IMR-90 (cell line): ENCODE results near the gene THBS4. TPM values are rescaled to one million over a fixed set of nuclear protein-coding genes. Genes with fewer than 3 reads are reported as not detected.

Source experiments
- ATAC-seq: fragments of 200-7000 bp; cut with Tn5 transposase; 2 replicates; pipeline ENCODE4 v1.9.1; 2020; ENCODE audit warnings: low read depth, mild to moderate bottlenecking, moderate library complexity
- BruUV-seq: library from RNA; stranded (reverse); fragments of 400-500 nt; replicated peaks from 2 replicates; lab custom pipeline; 2021; lab: Mats Ljungman, UMichigan
- CTCF ChIA-PET: fragments of 300-600 bp; formaldehyde crosslinking; extraction: SDS; loops from one replicate; lab custom pipeline; 2021; ENCODE audit warnings: antibody characterized with exemption; lab: Yijun Ruan, JAX
- POLR2A ChIA-PET: fragments of 300-600 bp; sonication (Branson Sonifier 250); formaldehyde crosslinking; loops from one replicate; lab custom pipeline; 2022; ENCODE audit warnings: antibody characterized with exemption; ENCODE audit not compliant: unreplicated experiment; lab: Charles Lee
- DNase-seq: peaks from one replicate; pipeline ENCODE4 v3.0.0; 2013
- H2AFZ ChIP-seq: replicated peaks from 2 replicates; pipeline ENCODE3; 2013; ENCODE audit warnings: low read length, mild to moderate bottlenecking; ENCODE audit not compliant: poor library complexity
- H2AK5ac ChIP-seq: 2 replicates; pipeline ENCODE4 v1.6.1; 2013; ENCODE audit warnings: low read depth, low read length, inconsistent platforms
- H2AK9ac ChIP-seq: replicated peaks from 2 replicates; pipeline ENCODE3; 2013; ENCODE audit warnings: mild to moderate bottlenecking, low read depth, low read length, moderate library complexity; ENCODE audit not compliant: poor library complexity
- H2BK120ac ChIP-seq: 2 replicates; pipeline ENCODE4 v1.6.1; 2013; ENCODE audit warnings: low read depth, low read length, inconsistent platforms
- H2BK15ac ChIP-seq: 3 replicates; pipeline ENCODE4 v1.6.1; 2013; ENCODE audit warnings: low read depth, low read length, inconsistent platforms
- H2BK20ac ChIP-seq: 2 replicates; pipeline ENCODE4 v1.6.1; 2013; ENCODE audit warnings: low read depth, mild to moderate bottlenecking, inconsistent platforms, low read length, moderate library complexity
- H2BK5ac ChIP-seq: 2 replicates; pipeline ENCODE4 v1.6.1; 2013; ENCODE audit warnings: mild to moderate bottlenecking, low read depth, low read length, inconsistent platforms; ENCODE audit not compliant: poor library complexity, severe bottlenecking
- H3K14ac ChIP-seq: replicated peaks from 2 replicates; pipeline ENCODE4 v1.6.1; 2013; ENCODE audit warnings: low read depth, low read length, inconsistent platforms
- H3K18ac ChIP-seq: 2 replicates; pipeline ENCODE4 v1.6.1; 2013; ENCODE audit warnings: low read depth, low read length, control low read depth
- H3K23ac ChIP-seq: 2 replicates; pipeline ENCODE4 v1.6.1; 2013; ENCODE audit warnings: low read depth, low read length, inconsistent platforms
- H3K27ac ChIP-seq: 2 replicates; pipeline ENCODE4 v1.5.1; 2013; ENCODE audit warnings: mild to moderate bottlenecking, control low read depth, low read length; ENCODE audit not compliant: insufficient read depth
- H3K27me3 ChIP-seq: 2 replicates; pipeline ENCODE4 v1.6.1; 2013; ENCODE audit warnings: low read length; ENCODE audit not compliant: control insufficient read depth, insufficient read depth
- H3K36me3 ChIP-seq: 2 replicates; pipeline ENCODE4 v1.6.1; 2013; ENCODE audit warnings: low read length, mixed read lengths; ENCODE audit not compliant: control insufficient read depth, insufficient read depth
- H3K4ac ChIP-seq: 2 replicates; pipeline ENCODE4 v1.6.1; 2013; ENCODE audit warnings: low read depth, low read length, inconsistent platforms
- H3K4me1 ChIP-seq: 2 replicates; pipeline ENCODE4 v1.6.1; 2013; ENCODE audit warnings: low read length, mixed read lengths; ENCODE audit not compliant: control insufficient read depth, insufficient read depth
- H3K4me2 ChIP-seq: 2 replicates; pipeline ENCODE4 v1.6.1; 2013; ENCODE audit warnings: low read depth, mild to moderate bottlenecking, control low read depth, low read length, moderate library complexity
- H3K4me3 ChIP-seq: 2 replicates; pipeline ENCODE4 v1.5.1; 2013; ENCODE audit warnings: low read depth, mild to moderate bottlenecking, control low read depth, low read length, moderate library complexity; ENCODE audit not compliant: insufficient read depth
- H3K56ac ChIP-seq: 2 replicates; pipeline ENCODE4 v1.6.1; 2013; ENCODE audit warnings: low read length, inconsistent platforms; ENCODE audit not compliant: insufficient read depth; ENCODE audit errors: extremely low read depth
- H3K79me1 ChIP-seq, 2 experiments: 2 replicates each; pipeline ENCODE4 v1.6.1; 2013; ENCODE audit warnings: low read length in 2 of 2, inconsistent platforms in 1 of 2, low read depth in 1 of 2
- H3K9ac ChIP-seq: 2 replicates; pipeline ENCODE4 v1.6.1; 2013; ENCODE audit warnings: low read depth, low read length, control low read depth
- H3K9me1 ChIP-seq: 2 replicates; pipeline ENCODE4 v1.6.1; 2013; ENCODE audit warnings: low read length, inconsistent platforms; ENCODE audit not compliant: insufficient read depth
- H3K9me3 ChIP-seq: 2 replicates; pipeline ENCODE4 v1.6.1; 2013; ENCODE audit warnings: low read length; ENCODE audit not compliant: control insufficient read depth, insufficient read depth
- H4K20me1 ChIP-seq: 2 replicates; pipeline ENCODE4 v1.6.1; 2013; ENCODE audit warnings: low read length, inconsistent platforms; ENCODE audit not compliant: insufficient read depth
- H4K5ac ChIP-seq: 2 replicates; pipeline ENCODE4 v1.6.1; 2013; ENCODE audit warnings: mild to moderate bottlenecking, low read depth, low read length, control low read depth
- H4K8ac ChIP-seq, 2 experiments: 2 replicates each; pipeline ENCODE4 v1.6.1; 2013; ENCODE audit warnings: low read depth in 2 of 2, low read length in 2 of 2, control low read depth in 1 of 2, inconsistent platforms in 1 of 2
- H4K91ac ChIP-seq: 2 replicates; pipeline ENCODE4 v1.6.1; 2013; ENCODE audit warnings: low read depth, low read length, inconsistent platforms; ENCODE audit not compliant: insufficient read depth
- RCOR1 ChIP-seq: IDR thresholded peaks from 2 replicates; pipeline ENCODE4 v1.6.1; 2012; ENCODE audit warnings: mild to moderate bottlenecking, low read length, improper control_type of control experiment; ENCODE audit not compliant: insufficient replicate concordance
- WGBS, 2 experiments: methylation state at CpG; one replicate each; pipeline versions ENCODE4 v1.1.5 to v1.1.7; 2013; ENCODE audit warnings: missing lambda C conversion rate in 2 of 2; ENCODE audit not compliant: insufficient read length in 1 of 2; ENCODE audit errors: extremely low coverage in 2 of 2; 5-methylcytosine and 5-hydroxymethylcytosine counted together
- dilution Hi-C: fragments of 300-500 bp; cut with HindIII; formaldehyde crosslinking; loops from one replicate; pipeline ENCODE4 v1.14.3; 2018; ENCODE audit warnings: low sequenced_read_pairs; ENCODE audit not compliant: unreplicated experiment
- in situ Hi-C: fragments of 300-500 bp; cut with MboI; formaldehyde crosslinking; loops from 3 replicates; pipeline ENCODE4 v1.14.3; 2019; ENCODE audit warnings: low sequenced_read_pairs, inconsistent platforms, mixed read lengths
- intact Hi-C: fragments of 100-400 bp; cut with micrococcal nuclease; formaldehyde crosslinking; loops from 2 replicates; pipeline ENCODE4 v1.10.0; 2022
- polyA plus RNA-seq, 3 experiments: library from polyadenylated mRNA; depleted of rRNA; stranded (reverse); fragments of >200 nt; gene quantifications; 2 replicates each; pipeline ENCODE4 v1.2.3, GENCODE V29; 2012; ENCODE audit warnings: low replicate concordance in 1 of 3
- total RNA-seq: library from RNA; depleted of rRNA; stranded (reverse); fragments of >200 nt; gene quantifications from 2 replicates; pipeline ENCODE4 v1.2.3, GENCODE V29; 2012

THBS4 gene
- total and polyA plus RNA-seq, 2 of the 4 experiments (the other 2 are of a cell fraction), result 0.90 to 0.92 TPM

- no TSS peak for BruUV-seq
- Histone ChIP-seq H3K9ac (no peak overlapping the region), H2AFZ (no peak overlapping the region), H3K36me3 (peaks cover 3% of the 10 kb centered on the region), H3K18ac (no peak overlapping the region; the same call in 1 of the 2 replicates), H3K79me1 (peaks cover 15 to 21% of the 10 kb centered on the region in 2 experiments), H2BK120ac (no peak overlapping the region), H4K8ac (peak overlapping the region in 1 of 2 experiments; percentile 52; a peak in 2 of 4 replicates), H2AK5ac (no peak overlapping the region), H2BK15ac (no peak overlapping the region), H4K91ac (no peak overlapping the region), H3K4me3 (no peak overlapping the region), H3K14ac (no peak overlapping the region), H3K4me2 (peak overlapping the region; percentile 61; the same call in 1 of the 2 replicates), H3K23ac (no peak overlapping the region), H3K9me1 (peaks cover 3% of the 10 kb centered on the region; the same call in 1 of the 2 replicates), H3K27me3 (no peaks in the 10 kb centered on the region), H3K56ac (no peak overlapping the region), H3K4me1 (peaks cover 4% of the 10 kb centered on the region), H2BK5ac (peak overlapping the region; percentile 62), H3K9me3 (no peaks in the 10 kb centered on the region), H2AK9ac (no peak overlapping the region), H3K27ac (no peak overlapping the region), H4K20me1 (no peaks in the 10 kb centered on the region), H2BK20ac (no peak overlapping the region), H3K4ac (no peak overlapping the region), H4K5ac (no peak overlapping the region)
- DNase-seq (peak; percentile 55), ATAC-seq (peak; percentile 21; the same call in 1 of the 2 replicates)
- POLR2A ChIA-PET, result no interaction called here
- CTCF ChIA-PET, result interaction anchor here (0.6 kb wide), 1 partner anchor 787 kb away, joined by 3 read pairs; no protein-coding TSS in a partner anchor
- dilution Hi-C loops (no loop called here), intact Hi-C loops (no loop called here), in situ Hi-C loops (no loop called here)
- TF ChIP-seq RCOR1, result no peak
- no CpG with 5 or more reads among the region's 2 CpGs for WGBS, 2 experiments
Observed at GRCh38 chr5:79992891-79993657, 42.1 kb upstream of the THBS4 start.
